Activated CD8-positive, alpha-beta memory T cell treated with anti-CD3 and anti-CD28 coated beads for 24 hours (primary cell): ENCODE data around the gene WDR43.

Experiments used
- DNase-seq: peaks from one replicate; pipeline ENCODE4 v3.0.0-alpha.2; 2020

The WDR43 gene

DNA sequence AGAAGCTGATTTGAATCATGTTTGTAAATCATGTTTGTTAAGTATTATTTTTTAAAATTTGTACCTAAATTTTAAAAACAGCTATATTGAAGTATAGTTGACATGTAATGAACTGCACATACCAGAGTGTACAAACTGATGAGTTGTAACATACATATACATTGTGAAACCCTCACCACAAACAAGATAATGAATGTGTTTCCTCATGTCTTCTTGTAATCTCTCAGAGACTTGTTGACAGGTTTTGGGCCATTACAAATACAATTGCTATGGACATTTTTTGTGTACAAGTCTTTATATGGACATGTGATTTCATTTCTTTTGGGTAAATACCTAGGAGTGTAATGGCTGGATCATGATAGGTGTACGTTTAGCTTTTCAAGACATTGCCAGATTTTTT lies 21.5 kb downstream of the WDR43 start:
- DNase-seq: no peak

- no peak for DNase-seq
Observed at GRCh38 chr2:28926847-28927246, 32.4 kb downstream of the WDR43 start.

DNA sequence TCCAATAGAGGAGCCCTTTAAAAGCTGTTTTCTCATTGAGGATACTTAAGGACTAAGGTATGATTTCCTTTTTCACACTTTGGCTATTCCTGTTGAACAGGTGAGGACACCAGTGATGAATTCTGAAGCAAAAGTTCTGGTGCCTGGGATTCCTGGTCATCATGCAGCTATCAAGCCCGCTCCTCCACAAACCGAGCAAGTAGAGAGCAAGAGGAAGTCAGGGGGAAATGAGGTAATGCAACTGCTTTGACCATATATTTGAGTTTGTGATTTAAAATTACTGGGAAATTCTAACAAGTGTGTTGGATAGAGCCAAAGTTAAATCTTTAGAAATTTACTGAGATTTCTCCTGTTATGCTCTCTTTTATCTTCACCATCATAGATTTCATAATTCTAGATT lies 33.0 kb downstream of the WDR43 start:
- DNase-seq: no peak

DNA sequence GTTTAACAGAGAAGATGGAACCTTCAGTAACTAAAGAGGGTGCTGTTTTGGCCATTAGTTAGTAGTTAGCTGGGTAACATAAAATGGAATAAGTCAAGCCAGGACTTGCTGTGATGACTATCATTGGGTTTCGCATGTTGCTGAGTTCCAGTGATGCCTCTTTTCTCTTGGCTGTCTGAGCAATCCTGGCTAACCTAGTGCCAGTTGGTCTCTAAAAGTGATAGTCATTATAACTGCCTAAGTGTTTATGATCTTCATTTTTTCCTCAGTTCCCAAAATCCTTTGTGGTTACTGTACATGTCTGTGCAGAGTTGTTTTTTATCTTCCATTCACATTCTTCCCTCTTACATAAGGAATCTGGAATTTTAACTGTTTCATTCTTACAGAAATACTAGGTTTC lies 33.4 kb downstream of the WDR43 start:
- DNase-seq: no peak

GRCh38 chr2:28929581-28929980 lies 35.1 kb downstream of the WDR43 start:
- DNase-seq: no peak

DNA sequence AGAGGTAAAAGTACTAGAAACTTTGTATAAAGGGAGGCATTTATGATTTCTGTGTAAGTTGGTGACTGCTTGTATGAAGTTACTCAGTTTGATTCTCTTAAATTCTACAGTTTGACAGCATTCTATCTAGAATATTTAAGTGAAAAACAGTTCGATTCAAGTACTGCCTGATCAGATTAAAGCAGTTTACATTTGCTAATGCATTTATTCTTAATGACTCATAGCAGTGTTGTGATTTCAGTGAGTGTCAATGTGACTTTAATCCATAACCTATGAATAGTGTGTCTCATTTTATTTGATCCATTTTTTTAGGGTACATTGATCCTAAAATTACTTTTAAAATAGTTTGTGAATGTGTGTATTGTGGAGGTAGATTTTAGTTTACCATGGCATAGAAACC lies 35.7 kb downstream of the WDR43 start:
- DNase-seq: no peak

DNA sequence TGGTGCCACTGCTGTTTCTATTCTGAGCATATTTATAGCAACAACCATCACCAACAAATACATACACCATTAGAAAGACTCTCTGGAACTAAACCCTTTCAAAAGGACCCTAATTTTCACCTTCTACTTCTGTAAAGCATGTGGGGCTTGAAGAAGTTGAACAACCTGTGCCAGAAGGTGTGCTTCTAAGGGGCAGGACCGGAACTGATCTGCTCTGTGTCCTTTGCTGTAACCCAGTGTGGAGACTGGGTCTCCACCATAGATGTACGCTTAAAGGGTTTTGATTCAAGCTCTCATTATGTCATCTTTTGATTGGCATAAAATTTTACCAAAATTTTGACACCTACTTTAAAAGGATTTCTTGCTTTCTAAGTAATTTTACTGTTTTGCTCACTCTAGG lies 40.3 kb downstream of the WDR43 start:
- no peak for DNase-seq

DNA sequence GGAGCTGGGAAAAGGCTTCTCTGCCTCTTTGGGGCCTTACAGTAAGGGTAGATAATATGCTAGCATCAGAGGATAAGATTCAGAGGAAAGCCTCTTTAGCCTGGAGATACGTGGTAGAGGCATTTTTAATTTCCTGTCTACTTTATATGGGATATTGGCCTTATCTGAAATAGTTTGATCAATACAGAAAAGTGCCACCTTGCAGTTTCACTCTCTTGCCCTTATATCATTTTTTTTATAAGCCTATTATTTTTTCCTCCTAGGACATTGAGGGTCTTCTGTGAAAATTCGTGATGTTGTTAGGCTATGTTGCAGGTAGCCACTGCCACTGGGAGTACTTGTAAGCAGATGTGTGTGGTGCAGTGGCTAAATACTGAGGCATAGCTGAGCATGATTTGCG lies 46.5 kb downstream of the WDR43 start:
- DNase-seq: no peak

GRCh38 chr2:28944535-28945248 lies 50.2 kb downstream of the WDR43 start:
- DNase-seq: no peak

GRCh38 chr2:28948160-28948559 lies 53.7 kb downstream of the WDR43 start:
- DNase-seq: no peak

DNA sequence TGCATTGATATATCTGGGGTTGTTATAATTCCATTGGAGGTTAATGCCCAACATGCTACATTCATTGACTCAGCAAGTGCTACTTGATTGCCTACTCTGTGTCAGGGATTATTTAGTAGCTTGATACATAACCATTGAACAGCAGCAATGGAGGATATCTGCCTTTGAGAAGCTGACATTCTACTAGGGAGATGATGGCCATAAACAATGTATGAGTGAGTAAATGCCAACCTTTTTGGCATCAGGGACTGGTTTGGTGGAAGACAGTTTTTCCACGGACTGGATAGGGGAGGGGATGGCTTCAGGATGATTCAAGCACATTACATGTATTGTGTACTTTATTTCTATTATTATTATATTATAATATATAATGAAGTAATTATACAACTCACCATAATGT lies 54.7 kb downstream of the WDR43 start:
- DNase-seq: no peak

DNA sequence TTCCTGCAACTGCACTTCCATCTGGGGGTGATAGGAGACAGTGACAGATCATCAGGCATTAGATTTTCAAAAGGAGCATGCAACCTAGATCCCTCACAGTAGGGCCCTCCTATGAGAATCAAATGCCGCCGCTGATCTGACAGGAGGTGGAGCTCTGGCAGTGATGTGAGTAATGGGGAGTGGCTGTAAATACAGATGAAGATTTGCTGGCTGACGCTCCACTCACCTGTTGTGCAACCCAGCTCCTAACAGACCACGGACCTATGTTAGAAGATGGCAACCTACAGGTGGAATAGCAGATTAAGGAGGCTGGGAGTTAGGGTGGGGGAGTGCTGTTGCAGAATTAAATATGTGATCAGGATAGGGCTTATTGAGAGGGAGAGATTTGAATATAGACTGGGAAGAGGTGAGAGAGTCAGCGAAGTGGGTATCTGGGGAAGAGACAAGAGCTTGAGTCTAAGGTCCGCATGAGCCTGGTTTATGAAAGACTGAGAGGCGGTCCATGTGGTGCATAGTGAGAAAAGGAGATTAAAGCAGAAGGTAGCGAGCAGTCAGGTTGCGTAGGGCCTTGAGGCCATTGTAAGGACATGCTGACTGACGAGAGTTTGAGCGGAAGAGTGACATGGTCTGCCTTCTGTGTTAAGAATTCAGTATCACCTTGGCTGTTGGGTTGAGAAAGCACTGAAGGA lies 55.3 kb downstream of the WDR43 start:
- no peak for DNase-seq

DNA sequence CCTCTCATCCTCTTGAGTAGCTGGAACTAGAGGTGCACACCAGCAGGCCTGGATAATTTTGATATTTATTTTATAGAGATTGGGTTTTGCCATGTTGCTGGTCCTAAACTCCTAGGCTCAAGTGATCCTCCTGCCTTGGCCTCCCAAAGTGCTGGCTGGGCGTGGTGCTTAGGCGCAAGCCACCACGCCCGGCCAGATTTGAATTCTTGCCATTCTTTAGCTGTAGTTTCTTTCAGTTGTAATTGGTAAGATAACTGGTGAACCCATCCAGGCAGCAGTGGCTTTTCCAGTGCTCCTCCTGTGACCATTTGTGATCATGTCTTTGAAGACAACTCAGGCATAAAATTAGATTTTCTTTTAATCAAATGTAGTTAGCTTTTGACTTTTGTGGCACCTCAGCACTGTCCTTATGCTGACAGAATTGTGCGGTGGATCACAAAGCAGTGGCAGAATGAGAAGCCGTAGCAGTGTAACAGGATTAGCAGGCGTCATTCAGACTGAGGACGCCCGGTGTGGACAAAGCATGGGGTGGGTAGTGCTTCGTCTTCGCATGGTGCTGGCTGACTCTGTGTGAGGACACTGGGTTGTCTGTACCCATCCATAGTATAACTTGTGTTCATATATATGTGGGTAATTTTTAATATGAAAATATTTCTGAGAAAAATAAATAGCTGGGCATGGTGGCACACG lies 56.6 kb downstream of the WDR43 start:
- no peak for DNase-seq

DNA sequence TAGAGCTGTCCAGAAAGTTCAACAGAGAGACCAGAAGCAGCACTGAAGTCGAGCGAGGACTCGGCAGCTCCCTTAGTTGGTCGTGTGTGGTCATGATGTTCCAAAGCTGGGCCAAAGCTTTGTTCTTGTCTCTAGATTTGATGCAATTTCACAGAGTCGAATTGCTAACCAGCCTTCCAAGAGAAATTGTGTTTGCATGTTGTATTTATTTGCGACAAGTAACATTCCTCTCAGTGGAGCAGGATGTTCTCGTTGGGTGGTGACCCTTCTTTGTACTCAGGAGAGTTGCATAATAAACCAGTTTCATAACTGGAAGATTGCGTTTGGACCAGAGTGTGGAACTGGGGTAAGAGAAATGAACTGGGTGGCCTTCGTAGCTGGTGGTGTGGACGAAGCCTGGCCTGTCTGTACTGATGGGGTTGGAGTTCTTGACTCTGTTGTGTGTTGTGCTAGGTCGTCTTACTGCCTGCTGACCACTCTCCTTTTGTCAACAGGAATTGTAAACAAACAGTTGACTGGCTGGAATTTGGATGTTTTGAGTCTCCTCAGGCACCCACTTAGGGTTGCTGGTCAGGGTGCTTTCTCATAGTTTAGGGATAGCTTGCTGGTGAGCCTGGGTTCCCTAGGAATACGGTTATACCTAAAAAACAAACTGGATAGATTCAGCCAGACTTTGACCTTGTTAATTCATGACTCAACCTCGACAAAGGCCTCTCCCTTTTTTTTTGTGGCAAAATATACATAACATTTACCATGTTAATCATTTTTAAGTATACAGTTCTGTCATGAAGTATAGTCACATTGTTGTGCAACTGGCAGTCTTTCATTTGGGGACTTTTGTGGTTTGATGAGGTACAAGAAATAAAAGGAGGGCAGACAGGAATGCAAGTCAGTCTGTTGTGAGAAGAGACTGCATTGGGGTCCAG lies 57.7 kb downstream of the WDR43 start:
- no peak for DNase-seq

DNA sequence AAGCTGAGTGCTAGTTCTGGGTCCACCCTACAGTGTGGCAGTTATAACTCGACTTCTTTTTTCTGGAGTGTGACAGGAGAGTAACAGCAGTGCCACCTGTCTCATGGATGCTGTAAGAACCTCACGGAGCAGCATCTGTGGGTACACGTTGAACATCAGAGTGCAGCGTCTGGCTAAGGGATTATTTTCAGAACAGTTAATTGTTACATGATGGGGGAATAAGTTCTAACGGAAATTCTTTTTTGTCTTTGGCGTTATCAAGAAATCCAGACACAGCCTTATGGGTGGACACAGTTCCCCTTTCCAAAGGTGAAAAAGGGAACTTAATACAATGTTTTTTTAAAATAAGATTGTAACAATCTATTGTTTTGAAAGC lies 58.4 kb downstream of the WDR43 start:
- no peak for DNase-seq

DNA sequence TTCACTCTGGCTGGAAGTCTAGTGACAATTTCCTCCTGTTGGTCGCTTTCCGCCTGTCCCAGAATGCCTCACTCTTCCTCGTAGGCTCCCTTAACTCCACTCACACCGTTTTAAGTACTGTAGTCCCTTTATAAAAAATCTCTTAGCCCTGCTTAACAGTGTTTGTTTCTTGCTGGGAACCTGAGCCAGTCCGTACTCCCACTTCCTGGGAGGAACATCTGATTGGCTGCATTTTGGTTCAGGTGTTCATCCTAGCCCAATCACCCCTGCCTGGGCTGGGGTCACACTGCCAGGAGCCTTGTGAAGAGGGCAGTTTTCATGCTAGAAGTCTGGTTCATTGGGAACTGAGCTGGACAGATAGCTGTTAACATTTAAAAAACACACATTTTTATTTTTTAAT lies 61.0 kb downstream of the WDR43 start:
- DNase-seq: no peak

- peak; percentile 70 for DNase-seq
Observed at GRCh38 chr2:28956415-28956826, 62.0 kb downstream of the WDR43 start.

- no peak for DNase-seq
Observed at GRCh38 chr2:28956890-28957289, 62.4 kb downstream of the WDR43 start.

- peak; percentile 70 for DNase-seq
Observed at GRCh38 chr2:28958689-28959088, 64.2 kb downstream of the WDR43 start.

- no peak for DNase-seq
Observed at GRCh38 chr2:28960401-28960800, 65.9 kb downstream of the WDR43 start.

DNA sequence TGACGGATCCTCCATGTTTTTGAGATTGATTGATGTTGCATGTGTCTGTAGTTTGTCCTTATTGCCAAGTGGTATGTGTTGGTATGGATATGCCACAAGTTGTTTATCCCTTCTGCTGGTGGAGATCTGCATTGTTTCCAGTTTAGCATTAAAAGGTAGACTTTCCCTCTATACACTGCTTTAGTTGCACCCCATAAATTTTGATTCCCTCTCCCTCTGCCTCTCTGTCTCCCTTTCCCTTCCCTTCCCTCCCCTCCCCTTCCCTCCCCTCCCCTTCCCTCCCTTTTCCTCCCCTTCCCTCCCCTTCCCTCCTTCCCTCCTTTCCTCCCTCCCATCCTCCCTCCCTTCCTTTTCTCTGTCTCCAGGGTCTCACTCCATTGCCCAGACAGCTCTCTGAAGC lies 68.0 kb downstream of the WDR43 start:
- no peak for DNase-seq

GRCh38 chr2:28970464-28971160 lies 76.1 kb downstream of the WDR43 start:
- no peak for DNase-seq
